ENCODE data around the gene AHSA1. TPM values are rescaled to one million over a fixed set of nuclear protein-coding genes. Genes with fewer than 3 reads are reported as not detected.

AHSA1 gene
- total RNA-seq, 5 donors from 2014 or later (not counting 1 experiment from before 2014, with no cell fraction given): 59.8 to 101 (median 88.4) TPM

DNA sequence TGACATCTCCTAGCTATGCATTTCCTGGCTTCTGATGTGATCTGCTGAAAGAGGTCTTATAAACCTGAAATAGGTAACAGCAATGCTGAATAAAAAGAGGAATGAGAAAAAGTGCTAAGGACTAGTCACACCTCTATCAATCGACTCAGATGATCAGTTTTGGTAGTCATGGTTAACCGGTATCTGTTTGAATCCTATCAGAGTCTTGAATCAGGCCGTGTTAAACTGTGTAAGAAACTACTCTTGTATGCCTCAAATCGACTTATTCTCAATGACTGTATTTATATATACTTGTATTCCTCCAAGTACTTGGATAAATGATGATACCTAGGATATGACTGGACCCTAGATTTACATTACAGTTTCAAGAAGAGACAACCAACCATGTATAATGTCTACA lies 51.5 kb downstream of the AHSA1 start:
- Mint-ChIP-seq H3K9me3 (no peaks in the 10 kb centered on the region), H3K4me1 (no peaks in the 10 kb centered on the region), H3K36me3 (peaks cover 55% of the 10 kb centered on the region), H3K4me3 (no peak overlapping the region), H3K27me3 (no peaks in the 10 kb centered on the region), H3K27ac (no peak overlapping the region)
- H3K9me3 ChIP-seq: no peaks in the 10 kb centered on the region
- H3K27ac ChIP-seq (ENCODE audit: low read length): no peak overlapping the region
- ATAC-seq (replicated peaks in 1 of 4) (no peak), DNase-seq (no peak)
- H3K36me3 ChIP-seq (ENCODE audit: control insufficient read depth in 2 of 2, extremely low read depth in 1 of 2, insufficient read depth in 1 of 2, low read length in 1 of 2): peaks cover 6 to 40% of the 10 kb centered on the region in 2 donors
- CTCF ChIA-PET: no interaction called here
- H3K4me3 ChIP-seq (ENCODE audit: control insufficient read depth in 1 of 2, extremely low read depth in 1 of 2, low read length in 1 of 2): no peak overlapping the region
- H3K27me3 ChIP-seq (replicated peaks in 1 of 2; ENCODE audit: control insufficient read depth in 2 of 2, extremely low read depth in 1 of 2, insufficient read depth in 2 of 2, low read length in 1 of 2): no peaks in the 10 kb centered on the region
- WGBS (ENCODE audit: insufficient coverage): no CpG with 5 or more reads among the region's 4 CpGs
- no peaks in the 10 kb centered on the region for H3K4me1 ChIP-seq (ENCODE audit: control insufficient read depth in 1 of 2, extremely low read depth in 1 of 2, insufficient read depth in 2 of 2, low read length in 2 of 2)
- POLR2A ChIA-PET: no interaction called here

DNA sequence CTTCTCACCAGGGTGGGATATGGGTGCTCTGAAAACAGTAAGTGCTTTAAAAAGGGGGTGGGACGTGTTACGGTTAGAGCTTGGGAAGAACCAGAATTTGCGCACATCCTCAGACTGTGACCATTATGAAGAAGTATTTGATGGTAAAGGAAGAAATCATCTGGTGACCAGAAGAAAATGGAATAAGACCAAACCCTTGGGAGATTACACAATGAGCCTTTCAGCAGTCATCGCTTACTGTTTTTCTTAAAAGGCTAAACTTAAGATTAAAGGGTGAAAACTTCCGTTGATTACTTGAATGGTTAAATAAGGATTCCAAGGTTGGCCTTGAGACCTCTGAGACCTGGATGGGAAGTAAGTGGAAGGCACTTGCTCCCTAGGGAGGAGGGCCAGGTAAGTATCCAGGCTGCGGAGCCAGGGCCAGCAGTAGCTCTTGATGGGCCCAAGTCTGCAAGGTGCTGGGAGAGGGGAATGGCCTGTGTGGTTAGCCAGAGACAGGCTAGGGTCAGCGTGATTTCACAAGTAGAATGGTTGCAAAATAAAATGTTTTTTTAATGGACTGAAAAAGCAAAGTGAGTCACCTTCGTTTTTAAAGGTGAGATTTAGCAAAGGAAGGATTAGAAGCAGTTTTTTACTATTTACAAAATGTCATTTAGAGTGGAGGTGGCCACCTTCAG lies 53.7 kb downstream of the AHSA1 start:
- ChIA-PET CTCF (no interaction called here), POLR2A (no interaction called here)
- Histone ChIP-seq H3K36me3 (ENCODE audit: control insufficient read depth in 2 of 2, extremely low read depth in 1 of 2, insufficient read depth in 1 of 2, low read length in 1 of 2) (peaks cover 6 to 47% of the 10 kb centered on the region in 2 donors), H3K27ac (ENCODE audit: low read length) (no peak overlapping the region), H3K9me3 (no peaks in the 10 kb centered on the region), H3K4me1 (ENCODE audit: control insufficient read depth in 1 of 2, extremely low read depth in 1 of 2, insufficient read depth in 2 of 2, low read length in 2 of 2) (no peaks in the 10 kb centered on the region), H3K4me3 (ENCODE audit: control insufficient read depth in 1 of 2, extremely low read depth in 1 of 2, low read length in 1 of 2) (no peak overlapping the region), H3K27me3 (replicated peaks in 1 of 2; ENCODE audit: control insufficient read depth in 2 of 2, extremely low read depth in 1 of 2, insufficient read depth in 2 of 2, low read length in 1 of 2) (no peaks in the 10 kb centered on the region)
- H3K27me3 Mint-ChIP-seq: no peaks in the 10 kb centered on the region
- no peaks in the 10 kb centered on the region for H3K4me1 Mint-ChIP-seq
- H3K9me3 Mint-ChIP-seq: no peaks in the 10 kb centered on the region
- no peak overlapping the region for H3K4me3 Mint-ChIP-seq
- ATAC-seq (replicated peaks in 1 of 4): no peak
- peaks cover 67% of the 10 kb centered on the region for H3K36me3 Mint-ChIP-seq
- no peak overlapping the region for H3K27ac Mint-ChIP-seq
- no peak for DNase-seq
- 100% methylated on average over 6 of the region's 8 CpGs for WGBS (ENCODE audit: insufficient coverage)

DNA sequence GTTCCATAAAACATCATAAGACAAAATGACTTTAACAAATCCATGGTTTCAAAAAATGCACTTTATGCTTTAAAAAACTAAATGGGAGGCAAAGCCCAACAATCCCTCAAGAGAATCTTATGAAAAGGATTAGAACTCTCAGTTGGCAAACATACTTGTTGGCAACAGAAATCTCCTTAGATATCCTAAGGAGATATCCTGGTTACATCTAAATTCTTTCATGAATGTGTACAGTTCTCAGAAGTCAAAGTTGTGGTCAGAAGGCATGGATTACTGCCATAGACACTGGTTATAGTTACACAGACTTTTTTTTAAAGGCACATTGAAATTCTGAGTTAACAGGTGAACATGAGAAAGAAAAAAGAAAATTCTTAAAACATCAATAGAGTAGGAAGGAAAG lies 58.2 kb downstream of the AHSA1 start:
- Mint-ChIP-seq H3K36me3 (peaks cover 73% of the 10 kb centered on the region), H3K9me3 (no peaks in the 10 kb centered on the region), H3K27me3 (no peaks in the 10 kb centered on the region), H3K4me3 (no peak overlapping the region), H3K27ac (no peak overlapping the region), H3K4me1 (no peaks in the 10 kb centered on the region)
- no peak overlapping the region for H3K27ac ChIP-seq (ENCODE audit: low read length)
- H3K4me1 ChIP-seq (ENCODE audit: control insufficient read depth in 1 of 2, extremely low read depth in 1 of 2, insufficient read depth in 2 of 2, low read length in 2 of 2): no peaks in the 10 kb centered on the region
- H3K4me3 ChIP-seq (ENCODE audit: control insufficient read depth in 1 of 2, extremely low read depth in 1 of 2, low read length in 1 of 2): no peak overlapping the region
- DNase-seq (no peak), ATAC-seq (replicated peaks in 1 of 4) (no peak)
- H3K9me3 ChIP-seq: no peaks in the 10 kb centered on the region
- CTCF ChIA-PET: interaction anchor here in 1 of 2 donors (0.7 kb wide), 1 partner anchor 41 kb away, joined by 3 read pairs; no protein-coding TSS in a partner anchor
- POLR2A ChIA-PET: no interaction called here
- H3K27me3 ChIP-seq (replicated peaks in 1 of 2; ENCODE audit: control insufficient read depth in 2 of 2, extremely low read depth in 1 of 2, insufficient read depth in 2 of 2, low read length in 1 of 2): no peaks in the 10 kb centered on the region
- peaks cover 11 to 52% of the 10 kb centered on the region in 2 donors for H3K36me3 ChIP-seq (ENCODE audit: control insufficient read depth in 2 of 2, extremely low read depth in 1 of 2, insufficient read depth in 1 of 2, low read length in 1 of 2)

Other genes with a start within 250 kb of the AHSA1 start
- not detected for gene NGB, start 186.9 kb upstream of the AHSA1 start, total RNA-seq
- 10 to 100 TPM; 11.4 to 14.3 (median 13.2) TPM for gene POMT2, start 137.2 kb upstream of the AHSA1 start, total RNA-seq
- gene GSTZ1, start 137.1 kb upstream of the AHSA1 start, total RNA-seq: 10 to 100 TPM in 3 of 5 donors, 1 to 10 TPM in 2; 7.1 to 16.3 (median 13.6) TPM
- gene TMED8, start 81.0 kb upstream of the AHSA1 start, total RNA-seq: 1 to 10 TPM; 6.6 to 8.9 (median 7.5) TPM
- gene SAMD15, start 80.7 kb upstream of the AHSA1 start, total RNA-seq: under 1 TPM in 4 of 5 donors, not detected in 1; 0.15 to 0.75 (median 0.33) TPM
- 1 to 10 TPM in 3 of 5 donors, under 1 TPM in 2; 0.33 to 1.7 (median 1.2) TPM for gene NOXRED1, start 34.6 kb upstream of the AHSA1 start, total RNA-seq
- gene VIPAS39, start 492 bp upstream of the AHSA1 start, total RNA-seq: 10 to 100 TPM; 15.6 to 24.1 (median 18.2) TPM
- gene ISM2, start 40.7 kb downstream of the AHSA1 start, total RNA-seq: not detected
- gene SPTLC2, start 158.5 kb downstream of the AHSA1 start, total RNA-seq: 10 to 100 TPM; 20.8 to 33.7 (median 26.2) TPM
- 10 to 100 TPM in 4 of 5 donors, 1 to 10 TPM in 1; 9.1 to 20.2 (median 17.9) TPM for gene ALKBH1, start 249.9 kb downstream of the AHSA1 start, total RNA-seq